GM19438 (cell line): ENCODE results near the gene CHRD.
"Not testable (repeated sequence)": the region's sequence is repeated elsewhere in the genome, so short reads cannot be mapped to it uniquely, and the experiment has no call there.

Experiments
- ATAC-seq: cut with Tn5 transposase; IDR thresholded peaks from one replicate; pipeline ENCODE4 v1.9.1; 2021; ENCODE audit warnings: low read depth; ENCODE audit not compliant: unreplicated experiment

Gene CHRD

GRCh38 chr3:184409946-184410500 is 30.2 kb downstream of the CHRD start:
- no peak for ATAC-seq

GRCh38 chr3:184414418-184415202 is 34.8 kb downstream of the CHRD start:
- no peak for ATAC-seq

- no peak for ATAC-seq
Measured at GRCh38 chr3:184415203-184415490, 35.3 kb downstream of the CHRD start.

GRCh38 chr3:184417619-184418327 is 37.9 kb downstream of the CHRD start:
- ATAC-seq: no peak

GRCh38 chr3:184419171-184419570 is 39.3 kb downstream of the CHRD start:
- ATAC-seq: no peak

- ATAC-seq: no peak
Measured at GRCh38 chr3:184423561-184423960, 43.7 kb downstream of the CHRD start.

GRCh38 chr3:184426691-184427141 is 46.9 kb downstream of the CHRD start:
- no peak for ATAC-seq

- no peak for ATAC-seq
Measured at GRCh38 chr3:184428561-184429175, 48.8 kb downstream of the CHRD start.

GRCh38 chr3:184429786-184430185 is 49.9 kb downstream of the CHRD start:
- ATAC-seq: no peak

- no peak for ATAC-seq
Measured at GRCh38 chr3:184430940-184431339, 51.1 kb downstream of the CHRD start.

- not testable (repeated sequence) for ATAC-seq
Measured at GRCh38 chr3:184433178-184433577, 53.3 kb downstream of the CHRD start.

- ATAC-seq: no peak
Measured at GRCh38 chr3:184439096-184439495, 59.2 kb downstream of the CHRD start.
